Measurements from ENCODE around the gene ADCYAP1R1. TPM values are rescaled to one million over a fixed set of nuclear protein-coding genes. Genes with fewer than 3 reads are reported as not detected.

ADCYAP1R1 gene
- total and polyA plus RNA-seq, 2 of the 8 experiments (the other 6 are each of a cell fraction or from before 2014, with no cell fraction given) = 14.4 to 14.6 TPM

GRCh38 chr7:31102151-31102972 is 50.3 kb downstream of the ADCYAP1R1 start:
- Histone ChIP-seq H4K91ac (replicated peaks; ENCODE audit: insufficient read length, low read length) (no peak overlapping the region), H3K4ac (replicated peaks; ENCODE audit: insufficient read length, low read depth, low read length) (no peak overlapping the region)
- CTCF ChIA-PET (ENCODE audit: partially characterized antibody) = interaction anchor here (0.9 to 19.4 kb wide), 6 partner anchors 20 to 119 kb away, joined by 3 to 162 read pairs (median 7); no protein-coding TSS in a partner anchor
- no peak for TF ChIP-seq CTBP2 (IDR thresholded peaks at IDR 0.05; ENCODE audit: borderline replicate concordance, insufficient read depth, insufficient read length, low read length)
- TF ChIP-seq SIRT6 (IDR thresholded peaks at IDR 0.05; ENCODE audit: low read length) = no peak
- no peak for TF ChIP-seq KDM5A (IDR thresholded peaks at IDR 0.05; ENCODE audit: low read length)
- TF ChIP-seq KDM4A (IDR thresholded peaks at IDR 0.05; ENCODE audit: low read depth, low read length, severe bottlenecking) = no peak
- no peak for TF ChIP-seq NANOG (IDR thresholded peaks at IDR 0.05; ENCODE audit: insufficient read depth, low read depth, low read length, poor library complexity, severe bottlenecking)
- TF ChIP-seq CHD1 (IDR thresholded peaks at IDR 0.05; ENCODE audit: low read depth, low read length) = no peak
- no peak for TF ChIP-seq MAFK (IDR thresholded peaks at IDR 0.05; ENCODE audit: low read depth, low read length)
- no peak for TF ChIP-seq RBBP5 (IDR thresholded peaks at IDR 0.05; ENCODE audit: borderline replicate concordance, low read depth, low read length)
- no peak for TF ChIP-seq RAD21 (IDR thresholded peaks at IDR 0.05 in 1 of 2, conservative IDR thresholded peaks at IDR 0.05 in 1 of 2; ENCODE audit: low read depth in 2 of 2, low read length in 2 of 2)
- TF ChIP-seq CBX8 (IDR thresholded peaks at IDR 0.05; ENCODE audit: borderline replicate concordance, low read depth, low read length) = no peak
- no peak for TF ChIP-seq YY1 (IDR thresholded peaks at IDR 0.05; ENCODE audit: low read depth, low read length)
- no peak for TF ChIP-seq BRCA1 (IDR thresholded peaks at IDR 0.05; ENCODE audit: low read depth, low read length)
- TF ChIP-seq POLR2A (IDR thresholded peaks at IDR 0.05; ENCODE audit: control extremely low read depth in 1 of 2, low read depth in 2 of 2, low read length in 2 of 2) = no peak

More at GRCh38 chr7:31102151-31102972, 50.3 kb downstream of the ADCYAP1R1 start:
- Histone ChIP-seq H4K5ac (ENCODE audit: insufficient read length, low read depth, low read length) (no peak overlapping the region), H3K4me2 (ENCODE audit: insufficient read depth in 1 of 2, low read depth in 2 of 2, low read length in 2 of 2) (no peak overlapping the region), H2BK5ac (ENCODE audit: low read depth, low read length) (no peak overlapping the region), H3K9ac (replicated peaks in 1 of 4; ENCODE audit: extremely low read depth in 1 of 4, low read depth in 3 of 4, low read length in 3 of 4) (no peak overlapping the region), H3K14ac (ENCODE audit: insufficient read length) (no peak overlapping the region), H3K23me2 (ENCODE audit: low read depth, low read length) (no peaks in the 10 kb centered on the region), H2BK12ac (ENCODE audit: low read depth, low read length) (no peak overlapping the region), H3K9me3 (ENCODE audit: insufficient read depth in 2 of 2, low read depth in 1 of 2, low read length in 1 of 2) (no peaks in the 10 kb centered on the region), H3K27me3 (replicated peaks in 1 of 4; ENCODE audit: control insufficient read depth in 3 of 4, extremely low read depth in 1 of 4, insufficient read depth in 3 of 4, low read length in 3 of 4) (no peaks in the 10 kb centered on the region; a peak in 1 of 7 replicates), H3K79me2 (ENCODE audit: control insufficient read depth in 1 of 2, insufficient read depth in 2 of 2, low read length in 2 of 2) (no peaks in the 10 kb centered on the region), H2BK20ac (ENCODE audit: low read length) (no peak overlapping the region), H2AK5ac (ENCODE audit: low read depth, low read length) (no peak overlapping the region), H3K23ac (ENCODE audit: insufficient read length) (no peak overlapping the region), H3K4me3 (ENCODE audit: extremely low read depth in 1 of 4, insufficient read depth in 2 of 4, low read depth in 3 of 4, low read length in 4 of 4) (no peak overlapping the region), H2BK15ac (ENCODE audit: low read length) (no peak overlapping the region), H3K27ac (ENCODE audit: low read depth, low read length) (no peak overlapping the region), H3K18ac (ENCODE audit: extremely low read depth, low read length) (no peak overlapping the region), H4K8ac (ENCODE audit: extremely low read depth, insufficient read depth, low read length) (no peak overlapping the region), H2BK120ac (replicated peaks; ENCODE audit: low read depth, low read length) (no peak overlapping the region), H3K4me1 (replicated peaks in 1 of 4; ENCODE audit: control insufficient read depth in 3 of 4, insufficient read depth in 4 of 4, low read length in 3 of 4) (no peaks in the 10 kb centered on the region; a peak in 1 of 7 replicates), H4K20me1 (replicated peaks in 1 of 2; ENCODE audit: control insufficient read depth in 1 of 2, insufficient read depth in 2 of 2, low read length in 2 of 2) (peaks cover 0 to 2% of the 10 kb centered on the region in 2 experiments), H2AFZ (ENCODE audit: low read length) (no peak overlapping the region), H3K36me3 (ENCODE audit: control insufficient read depth in 2 of 4, insufficient read depth in 4 of 4, low read length in 3 of 4) (no peaks in the 10 kb centered on the region), H3K79me1 (ENCODE audit: low read depth, low read length) (no peaks in the 10 kb centered on the region), H3K56ac (replicated peaks; ENCODE audit: insufficient read length, low read depth, low read length) (no peak overlapping the region)
- WGBS, 2 experiments (ENCODE audit: extremely low coverage in 1 of 2, insufficient coverage in 1 of 2, insufficient read length in 1 of 2, insufficient replicate concordance in 2 of 2, low coverage in 1 of 2, low lambda C conversion rate in 2 of 2, missing lambda C conversion rate in 1 of 2) = 86% methylated on average over 12 of the region's 12 CpGs; no CpG with 5 or more reads in 1 of the 2 experiments
- no peak for DNase-seq (ENCODE audit: low read depth in 1 of 2, low spot score in 2 of 2)
- no peak for FAIRE-seq
- POLR2A ChIA-PET (ENCODE audit: partially characterized antibody) = interaction anchor here (1.0 kb wide), 1 partner anchor 118 kb away, joined by 4 read pairs; no protein-coding TSS in a partner anchor
